ENCODE measurements around the gene TAF11L14.
"Not testable (repeated sequence)": the region's sequence is repeated elsewhere in the genome, so short reads cannot be mapped to it uniquely, and the experiment has no call there.

DNA sequence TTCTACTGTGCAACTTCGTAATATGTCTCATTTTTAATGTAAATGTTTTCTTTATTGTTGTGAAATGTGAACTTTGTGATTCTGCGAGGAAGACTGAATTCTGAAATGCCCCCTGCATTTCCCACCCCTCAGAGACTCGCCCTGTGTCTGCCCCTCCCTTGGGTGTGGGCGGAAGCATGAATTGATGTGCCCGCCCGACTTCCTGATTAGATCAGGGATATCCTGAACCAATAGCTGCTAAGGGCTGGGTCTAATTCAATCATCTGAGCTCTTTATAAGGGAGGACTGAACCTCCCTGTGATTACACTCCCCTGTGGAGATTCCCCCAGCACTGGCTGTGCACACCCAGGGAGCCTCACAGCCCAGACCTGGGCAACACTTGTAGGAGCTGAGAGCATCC, 30.4 kb upstream of the TAF11L14 start, which contains the start of gene TAF11L11:
- TF ChIP-seq, protein P1, sequence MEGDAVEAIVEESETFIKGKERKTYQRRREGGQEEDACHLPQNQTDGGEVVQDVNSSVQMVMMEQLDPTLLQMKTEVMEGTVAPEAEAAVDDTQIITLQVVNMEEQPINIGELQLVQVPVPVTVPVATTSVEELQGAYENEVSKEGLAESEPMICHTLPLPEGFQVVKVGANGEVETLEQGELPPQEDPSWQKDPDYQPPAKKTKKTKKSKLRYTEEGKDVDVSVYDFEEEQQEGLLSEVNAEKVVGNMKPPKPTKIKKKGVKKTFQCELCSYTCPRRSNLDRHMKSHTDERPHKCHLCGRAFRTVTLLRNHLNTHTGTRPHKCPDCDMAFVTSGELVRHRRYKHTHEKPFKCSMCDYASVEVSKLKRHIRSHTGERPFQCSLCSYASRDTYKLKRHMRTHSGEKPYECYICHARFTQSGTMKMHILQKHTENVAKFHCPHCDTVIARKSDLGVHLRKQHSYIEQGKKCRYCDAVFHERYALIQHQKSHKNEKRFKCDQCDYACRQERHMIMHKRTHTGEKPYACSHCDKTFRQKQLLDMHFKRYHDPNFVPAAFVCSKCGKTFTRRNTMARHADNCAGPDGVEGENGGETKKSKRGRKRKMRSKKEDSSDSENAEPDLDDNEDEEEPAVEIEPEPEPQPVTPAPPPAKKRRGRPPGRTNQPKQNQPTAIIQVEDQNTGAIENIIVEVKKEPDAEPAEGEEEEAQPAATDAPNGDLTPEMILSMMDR (IDR thresholded peaks at IDR 0.05), result not testable (repeated sequence)
- TF ChIP-seq POLR2A, EP300 (IDR thresholded peaks at IDR 0.05): not testable (repeated sequence)
